HL-60 (cell line): Measurements from ENCODE around the gene GADD45A.

Experiments
- DNase-seq, 2 experiments: peaks; one replicate each; pipeline ENCODE4 v3.0.0-alpha.2; 2010 to 2020; ENCODE audit warnings: low read depth in 1 of 2, low spot score in 1 of 2
- H3K27ac ChIP-seq: fragments of 250-450 bp; sonication (Bioruptor Pico); replicated peaks from 2 replicates; pipeline ENCODE4 v1.5.1; 2020; ENCODE audit warnings: mild to moderate bottlenecking, moderate library complexity
- H3K27me3 ChIP-seq: fragments of 250-450 bp; sonication (Bioruptor Pico); 2 replicates; pipeline ENCODE4 v1.5.1; 2021; ENCODE audit warnings: mild to moderate bottlenecking, moderate library complexity; ENCODE audit not compliant: insufficient read depth, poor library complexity, severe bottlenecking
- H3K4me3 ChIP-seq: replicated peaks from 2 replicates; pipeline ENCODE4 v1.5.1; 2011; ENCODE audit warnings: mild to moderate bottlenecking, control low read depth, low read length; ENCODE audit not compliant: insufficient read depth
- GABPA ChIP-seq: IDR thresholded peaks from 2 replicates; pipeline ENCODE4 v1.6.1; 2012; ENCODE audit warnings: low read depth
- POLR2AphosphoS5 ChIP-seq: IDR thresholded peaks from 2 replicates; pipeline ENCODE4 v1.6.1; 2012; ENCODE audit warnings: low read depth
- SPI1 ChIP-seq: IDR thresholded peaks from 2 replicates; pipeline ENCODE4 v1.6.1; 2012; ENCODE audit warnings: low read depth, mild to moderate bottlenecking, borderline replicate concordance
- TF ChIP-seq, protein P1 (sequence below): IDR thresholded peaks from one replicate; pipeline ENCODE4 v1.5.1; 2011; ENCODE audit warnings: low read length, control low read depth, inconsistent platforms; ENCODE audit not compliant: insufficient read depth
- TF ChIP-seq, protein P2 (sequence below): IDR thresholded peaks from 2 replicates; pipeline ENCODE4 v1.6.1; 2012; ENCODE audit warnings: low read depth; ENCODE audit not compliant: insufficient replicate concordance

The GADD45A gene

GRCh38 chr1:67711158-67711854 is 26.3 kb downstream of the GADD45A start:
- no peak for DNase-seq
- Histone ChIP-seq H3K4me3 (no peak overlapping the region), H3K27me3 (no peaks in the 10 kb centered on the region), H3K27ac (no peak overlapping the region)
- TF ChIP-seq, protein P1, sequence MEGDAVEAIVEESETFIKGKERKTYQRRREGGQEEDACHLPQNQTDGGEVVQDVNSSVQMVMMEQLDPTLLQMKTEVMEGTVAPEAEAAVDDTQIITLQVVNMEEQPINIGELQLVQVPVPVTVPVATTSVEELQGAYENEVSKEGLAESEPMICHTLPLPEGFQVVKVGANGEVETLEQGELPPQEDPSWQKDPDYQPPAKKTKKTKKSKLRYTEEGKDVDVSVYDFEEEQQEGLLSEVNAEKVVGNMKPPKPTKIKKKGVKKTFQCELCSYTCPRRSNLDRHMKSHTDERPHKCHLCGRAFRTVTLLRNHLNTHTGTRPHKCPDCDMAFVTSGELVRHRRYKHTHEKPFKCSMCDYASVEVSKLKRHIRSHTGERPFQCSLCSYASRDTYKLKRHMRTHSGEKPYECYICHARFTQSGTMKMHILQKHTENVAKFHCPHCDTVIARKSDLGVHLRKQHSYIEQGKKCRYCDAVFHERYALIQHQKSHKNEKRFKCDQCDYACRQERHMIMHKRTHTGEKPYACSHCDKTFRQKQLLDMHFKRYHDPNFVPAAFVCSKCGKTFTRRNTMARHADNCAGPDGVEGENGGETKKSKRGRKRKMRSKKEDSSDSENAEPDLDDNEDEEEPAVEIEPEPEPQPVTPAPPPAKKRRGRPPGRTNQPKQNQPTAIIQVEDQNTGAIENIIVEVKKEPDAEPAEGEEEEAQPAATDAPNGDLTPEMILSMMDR = no peak
- TF ChIP-seq POLR2AphosphoS5 (no peak), GABPA (no peak), SPI1 (no peak)
- TF ChIP-seq, protein P2, sequence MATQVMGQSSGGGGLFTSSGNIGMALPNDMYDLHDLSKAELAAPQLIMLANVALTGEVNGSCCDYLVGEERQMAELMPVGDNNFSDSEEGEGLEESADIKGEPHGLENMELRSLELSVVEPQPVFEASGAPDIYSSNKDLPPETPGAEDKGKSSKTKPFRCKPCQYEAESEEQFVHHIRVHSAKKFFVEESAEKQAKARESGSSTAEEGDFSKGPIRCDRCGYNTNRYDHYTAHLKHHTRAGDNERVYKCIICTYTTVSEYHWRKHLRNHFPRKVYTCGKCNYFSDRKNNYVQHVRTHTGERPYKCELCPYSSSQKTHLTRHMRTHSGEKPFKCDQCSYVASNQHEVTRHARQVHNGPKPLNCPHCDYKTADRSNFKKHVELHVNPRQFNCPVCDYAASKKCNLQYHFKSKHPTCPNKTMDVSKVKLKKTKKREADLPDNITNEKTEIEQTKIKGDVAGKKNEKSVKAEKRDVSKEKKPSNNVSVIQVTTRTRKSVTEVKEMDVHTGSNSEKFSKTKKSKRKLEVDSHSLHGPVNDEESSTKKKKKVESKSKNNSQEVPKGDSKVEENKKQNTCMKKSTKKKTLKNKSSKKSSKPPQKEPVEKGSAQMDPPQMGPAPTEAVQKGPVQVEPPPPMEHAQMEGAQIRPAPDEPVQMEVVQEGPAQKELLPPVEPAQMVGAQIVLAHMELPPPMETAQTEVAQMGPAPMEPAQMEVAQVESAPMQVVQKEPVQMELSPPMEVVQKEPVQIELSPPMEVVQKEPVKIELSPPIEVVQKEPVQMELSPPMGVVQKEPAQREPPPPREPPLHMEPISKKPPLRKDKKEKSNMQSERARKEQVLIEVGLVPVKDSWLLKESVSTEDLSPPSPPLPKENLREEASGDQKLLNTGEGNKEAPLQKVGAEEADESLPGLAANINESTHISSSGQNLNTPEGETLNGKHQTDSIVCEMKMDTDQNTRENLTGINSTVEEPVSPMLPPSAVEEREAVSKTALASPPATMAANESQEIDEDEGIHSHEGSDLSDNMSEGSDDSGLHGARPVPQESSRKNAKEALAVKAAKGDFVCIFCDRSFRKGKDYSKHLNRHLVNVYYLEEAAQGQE = no peak

DNA sequence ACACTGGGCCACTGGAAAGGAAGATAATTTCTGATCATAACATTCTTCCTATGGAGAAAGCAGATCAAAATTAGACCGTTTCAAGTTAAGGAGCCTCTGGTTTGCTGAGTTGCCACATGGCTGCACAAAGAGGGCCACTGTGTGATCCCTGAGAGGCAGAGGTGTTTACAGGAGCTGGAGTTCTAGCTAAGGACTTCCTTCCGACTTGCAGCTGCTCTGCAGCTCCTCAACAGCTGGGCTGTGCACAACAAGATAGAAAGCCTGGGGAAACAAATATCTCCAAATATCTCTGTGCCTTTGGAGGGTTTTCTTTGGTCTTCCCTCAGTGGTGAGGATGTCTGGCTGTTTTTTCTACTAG is 26.8 kb downstream of the GADD45A start:
- no peak overlapping the region for H3K4me3 ChIP-seq
- no peak overlapping the region for H3K27ac ChIP-seq
- DNase-seq = no peak
- TF ChIP-seq, protein P2 = no peak
- TF ChIP-seq, protein P1 = no peak
- no peak for TF ChIP-seq POLR2AphosphoS5
- no peaks in the 10 kb centered on the region for H3K27me3 ChIP-seq

GRCh38 chr1:67713057-67713846 is 28.3 kb downstream of the GADD45A start:
- H3K27ac ChIP-seq = no peak overlapping the region
- TF ChIP-seq SPI1 = no peak
- TF ChIP-seq, protein P1 = no peak
- TF ChIP-seq, protein P2 = no peak
- H3K4me3 ChIP-seq = no peak overlapping the region
- H3K27me3 ChIP-seq = no peaks in the 10 kb centered on the region
- DNase-seq = no peak
